NCI-H82 (cell line): ENCODE data around the gene PCK1.

Experiments used
- DNase-seq: peaks from one replicate; lab custom pipeline; 2025; lab: John Stamatoyannopoulos, UW

PCK1 gene

GRCh38 chr20:57559658-57560553 is 1.0 kb upstream of the PCK1 start:
- DNase-seq: peak; percentile 80

- DNase-seq: no peak
Observed at GRCh38 chr20:57561356-57562279, 708 bp downstream of the PCK1 start.

- DNase-seq: no peak
Observed at GRCh38 chr20:57562541-57563465, 1.9 kb downstream of the PCK1 start.

- no peak for DNase-seq
Observed at GRCh38 chr20:57563522-57563921, 2.6 kb downstream of the PCK1 start.

GRCh38 chr20:57564180-57564802 is 3.4 kb downstream of the PCK1 start:
- no peak for DNase-seq

- DNase-seq: no peak
Observed at GRCh38 chr20:57564951-57565642, 4.2 kb downstream of the PCK1 start.

- no peak for DNase-seq
Observed at GRCh38 chr20:57566399-57566798, 5.5 kb downstream of the PCK1 start.

- DNase-seq: no peak
Observed at GRCh38 chr20:57566803-57567459, 6.0 kb downstream of the PCK1 start.

GRCh38 chr20:57567471-57568079 is 6.7 kb downstream of the PCK1 start:
- DNase-seq: no peak

- no peak for DNase-seq
Observed at GRCh38 chr20:57568088-57568896, 7.4 kb downstream of the PCK1 start.

- DNase-seq: no peak
Observed at GRCh38 chr20:57568960-57569359, 8.1 kb downstream of the PCK1 start.

- DNase-seq: no peak
Observed at GRCh38 chr20:57570145-57570850, 9.4 kb downstream of the PCK1 start.

- DNase-seq: no peak
Observed at GRCh38 chr20:57570920-57571319, 10.0 kb downstream of the PCK1 start.

GRCh38 chr20:57571782-57572416 is 11.0 kb downstream of the PCK1 start:
- no peak for DNase-seq

GRCh38 chr20:57573242-57573641 is 12.3 kb downstream of the PCK1 start:
- no peak for DNase-seq

- DNase-seq: no peak
Observed at GRCh38 chr20:57573894-57574293, 13.0 kb downstream of the PCK1 start.

GRCh38 chr20:57574954-57575353 is 14.0 kb downstream of the PCK1 start:
- DNase-seq: no peak

GRCh38 chr20:57576002-57576401 is 15.1 kb downstream of the PCK1 start:
- DNase-seq: no peak
